Choroid plexus epithelial cell (primary cell): ENCODE measurements around the gene DIDO1.

ENCODE experiments used
- DNase-seq: peaks from one replicate; pipeline ENCODE4 v3.0.0-alpha.2; 2010; ENCODE audit warnings: low read depth
- H3K4me3 ChIP-seq: 2 replicates; pipeline ENCODE4 v1.5.1; 2011; ENCODE audit warnings: low read depth, mild to moderate bottlenecking, control low read depth, low read length, moderate library complexity
- CTCF ChIP-seq: conservative IDR thresholded peaks from 2 replicates; pipeline ENCODE4 v1.5.1; 2011; ENCODE audit warnings: low read depth, mild to moderate bottlenecking, control low read depth, inconsistent platforms, low read length, moderate library complexity

DIDO1 gene

GRCh38 chr20:62957136-62958117, 31.1 kb upstream of the DIDO1 start:
- TF ChIP-seq CTCF = no peak
- H3K4me3 ChIP-seq = no peak overlapping the region
- no peak for DNase-seq

GRCh38 chr20:62956387-62957135, 30.3 kb upstream of the DIDO1 start:
- no peak for TF ChIP-seq CTCF
- no peak for DNase-seq
- no peak overlapping the region for H3K4me3 ChIP-seq

DNA sequence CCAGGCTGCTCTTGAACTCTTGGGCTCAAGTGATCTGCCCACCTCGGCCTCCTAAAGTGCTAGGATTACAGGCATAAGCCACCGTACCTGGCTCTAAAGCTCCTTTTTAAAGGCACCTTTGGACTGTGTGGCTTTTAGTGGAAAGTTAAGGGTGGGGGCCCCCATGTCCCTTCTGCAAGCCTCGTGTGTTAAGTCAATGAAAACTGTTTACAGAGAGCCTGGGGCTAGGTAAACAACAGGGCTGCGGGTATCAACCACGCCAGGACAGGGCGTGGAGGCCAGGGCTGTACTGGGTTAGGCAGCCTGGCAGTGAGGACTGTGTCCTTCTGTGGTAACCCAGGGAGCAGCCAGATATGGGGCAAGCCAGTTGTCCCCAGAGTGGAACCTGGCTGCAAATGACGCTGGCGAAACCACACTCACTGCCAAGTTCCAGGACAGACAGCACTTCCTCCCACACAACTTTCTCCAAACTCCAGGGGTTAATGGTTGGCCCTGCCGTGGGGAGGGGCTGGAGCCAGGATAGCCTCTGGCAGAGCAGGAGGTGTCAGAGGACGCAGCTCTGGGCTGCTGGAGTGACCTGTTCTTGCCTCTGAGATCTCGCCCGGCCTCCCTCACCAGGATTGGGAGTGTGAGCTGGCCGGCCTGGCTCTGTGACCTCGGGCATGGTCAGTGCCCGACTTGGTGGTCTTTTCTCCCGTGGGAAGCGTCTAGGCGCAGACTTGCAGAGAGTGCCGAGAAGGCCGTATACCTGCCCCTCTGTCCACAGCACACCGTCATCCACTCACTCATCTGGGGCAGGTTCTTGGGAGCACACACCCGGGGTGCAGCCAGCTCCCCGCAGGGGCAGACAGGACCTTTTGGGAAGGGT, 29.4 kb upstream of the DIDO1 start:
- H3K4me3 ChIP-seq = no peak overlapping the region
- DNase-seq = no peak
- TF ChIP-seq CTCF = no peak

- peak overlapping the region; percentile 45 for H3K4me3 ChIP-seq
- peak; percentile 71 for DNase-seq
- TF ChIP-seq CTCF = no peak
Measured at GRCh38 chr20:62953839-62954703, 27.8 kb upstream of the DIDO1 start.

DNA sequence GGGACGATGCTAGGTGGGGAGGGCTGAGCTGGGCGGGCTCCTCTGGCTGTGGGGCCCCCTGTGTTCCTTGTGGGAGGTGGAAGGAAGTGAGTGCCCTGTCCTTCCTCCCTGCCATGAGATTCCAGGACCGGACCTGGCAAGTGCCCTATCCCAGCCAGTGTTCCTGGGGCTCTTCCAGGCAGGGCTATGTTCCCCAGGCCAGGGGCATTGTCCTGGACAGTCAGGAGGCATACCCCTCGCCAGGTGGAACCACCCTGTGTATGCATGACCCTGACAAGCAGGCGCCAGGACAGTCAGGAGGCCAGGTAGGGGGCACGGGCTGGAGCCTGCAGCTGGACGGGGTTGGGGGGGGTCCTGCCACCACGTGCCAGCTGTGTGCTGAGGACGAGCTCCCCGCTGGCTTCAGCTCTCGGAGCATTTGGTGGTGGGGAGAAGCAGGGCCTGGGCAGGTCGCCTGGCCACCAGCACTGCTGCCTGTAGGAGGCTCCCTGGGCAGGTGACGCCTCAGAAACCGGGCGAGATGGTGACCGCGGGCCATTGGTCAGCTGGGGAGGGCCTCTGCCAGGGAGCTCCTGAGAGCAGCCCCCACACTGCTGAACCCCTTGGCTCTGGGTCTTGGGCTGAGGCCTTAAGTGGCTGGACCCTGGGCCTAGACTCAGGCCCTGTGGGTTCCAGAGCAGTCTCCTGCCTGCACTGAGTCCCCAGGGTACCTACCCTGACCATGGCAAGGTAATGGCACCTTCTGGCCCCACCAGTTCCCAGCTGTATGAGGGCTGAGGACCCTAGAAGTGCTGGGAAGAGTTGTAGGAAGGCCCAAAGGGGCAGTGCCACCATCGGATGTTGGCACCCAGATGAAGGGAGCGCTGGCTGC, 26.9 kb upstream of the DIDO1 start:
- no peak for TF ChIP-seq CTCF
- DNase-seq = no peak
- peak overlapping the region; percentile 47 for H3K4me3 ChIP-seq
